ENCODE results near the gene ZCCHC7.
A peak's percentile ranks its signal among the peaks of the same experiment; 100 is the strongest.

Gene ZCCHC7

GRCh38 chr9:37182718-37183117 lies 62.3 kb downstream of the ZCCHC7 start:
- Histone ChIP-seq H2AK5ac (ENCODE audit: low read length) (no peak overlapping the region), H3K36me3 (ENCODE audit: control insufficient read depth in 1 of 2, insufficient read depth in 2 of 2, low read length in 2 of 2) (no peaks in the 10 kb centered on the region), H3K9ac (ENCODE audit: low read length) (no peak overlapping the region), H2BK5ac (ENCODE audit: low read depth, low read length, poor library complexity) (no peak overlapping the region), H3K4me3 (ENCODE audit: low read depth, low read length) (no peak overlapping the region), H2BK120ac (ENCODE audit: insufficient read depth, low read length, poor library complexity) (no peak overlapping the region), H3K79me1 (ENCODE audit: low read length) (no peaks in the 10 kb centered on the region), H3K27me3 (ENCODE audit: insufficient read depth, low read length) (no peaks in the 10 kb centered on the region), H2AFZ (ENCODE audit: insufficient read depth, low read length, poor library complexity) (no peak overlapping the region), H3K18ac (ENCODE audit: low read length) (no peak overlapping the region), H3K4ac (ENCODE audit: low read depth, low read length) (no peak overlapping the region), H2BK12ac (ENCODE audit: low read length) (no peak overlapping the region), H3K4me1 (ENCODE audit: control insufficient read depth in 1 of 2, insufficient read depth in 2 of 2, low read length in 2 of 2) (no peaks in the 10 kb centered on the region), H4K8ac (ENCODE audit: low read depth, low read length) (no peak overlapping the region), H3K27ac (ENCODE audit: low read depth, low read length) (no peak overlapping the region), H3K14ac (ENCODE audit: low read length) (no peak overlapping the region), H4K91ac (ENCODE audit: low read depth, low read length) (no peak overlapping the region), H3K23ac (ENCODE audit: low read length) (no peak overlapping the region), H3K9me3 (ENCODE audit: insufficient read depth, low read depth, low read length) (no peaks in the 10 kb centered on the region), H3K79me2 (ENCODE audit: control insufficient read depth, insufficient read depth, low read length, poor library complexity) (no peaks in the 10 kb centered on the region), H3K4me2 (ENCODE audit: low read length) (no peak overlapping the region), H4K12ac (ENCODE audit: low read depth, low read length) (no peak overlapping the region)
- no CpG with 5 or more reads among the region's 1 CpG for WGBS (ENCODE audit: extremely low coverage, insufficient coverage, insufficient read length)
- DNase-seq, result no peak

- H3K27me3 ChIP-seq (ENCODE audit: insufficient read depth, low read length), result no peaks in the 10 kb centered on the region
- peak in 1 of 2 donors; percentile 26 for DNase-seq
These were observed 64.8 kb downstream of the ZCCHC7 start for GRCh38 chr9:37184905-37185867.

DNA sequence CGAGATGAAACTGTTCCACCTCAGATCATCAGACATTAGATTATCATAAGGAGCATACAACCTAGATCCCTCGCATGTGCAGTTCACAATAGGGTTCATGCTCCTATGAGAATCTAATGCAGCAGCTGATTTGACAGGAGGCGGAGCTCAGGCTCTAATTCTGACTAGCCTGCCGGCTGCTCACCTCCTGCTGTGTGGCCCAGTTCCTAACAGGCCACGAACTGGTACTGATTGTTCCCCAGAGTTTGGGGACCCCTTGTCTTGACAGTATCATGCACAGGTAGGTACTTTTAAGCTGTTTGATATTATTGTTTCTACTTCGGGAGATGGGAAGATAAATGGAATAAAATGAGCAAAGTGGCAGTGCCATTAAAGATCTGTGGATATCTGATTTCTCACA lies 66.9 kb downstream of the ZCCHC7 start:
- WGBS (ENCODE audit: extremely low coverage, insufficient coverage, insufficient read length), result no CpG with 5 or more reads among the region's 6 CpGs
- Histone ChIP-seq H2AK5ac (ENCODE audit: low read length) (no peak overlapping the region), H4K12ac (ENCODE audit: low read depth, low read length) (no peak overlapping the region)

More at GRCh38 chr9:37184905-37185867, 64.8 kb downstream of the ZCCHC7 start:
- WGBS (ENCODE audit: extremely low coverage, insufficient coverage, insufficient read length), result no CpG with 5 or more reads among the region's 4 CpGs
- H3K9me3 ChIP-seq (ENCODE audit: insufficient read depth, low read depth, low read length), result no peaks in the 10 kb centered on the region
- no peak overlapping the region for H4K8ac ChIP-seq (ENCODE audit: low read depth, low read length)
- H2AFZ ChIP-seq (ENCODE audit: insufficient read depth, low read length, poor library complexity), result no peak overlapping the region
- H3K14ac ChIP-seq (ENCODE audit: low read length), result no peak overlapping the region
- H4K91ac ChIP-seq (ENCODE audit: low read depth, low read length), result no peak overlapping the region
- no peak overlapping the region for H2BK120ac ChIP-seq (ENCODE audit: insufficient read depth, low read length, poor library complexity)
- H3K27ac ChIP-seq (ENCODE audit: low read depth, low read length), result no peak overlapping the region
- H3K4me3 ChIP-seq (ENCODE audit: low read depth, low read length), result no peak overlapping the region
- H3K4me1 ChIP-seq (ENCODE audit: control insufficient read depth in 1 of 2, insufficient read depth in 2 of 2, low read length in 2 of 2), result no peaks in the 10 kb centered on the region
- no peak overlapping the region for H3K9ac ChIP-seq (ENCODE audit: low read length)
- H3K4ac ChIP-seq (ENCODE audit: low read depth, low read length), result no peak overlapping the region
- H2AK5ac ChIP-seq (ENCODE audit: low read length), result no peak overlapping the region
- H3K23ac ChIP-seq (ENCODE audit: low read length), result no peak overlapping the region
- H3K4me2 ChIP-seq (ENCODE audit: low read length), result no peak overlapping the region
- H3K18ac ChIP-seq (ENCODE audit: low read length), result no peak overlapping the region
- no peaks in the 10 kb centered on the region for H3K79me1 ChIP-seq (ENCODE audit: low read length)
- H3K36me3 ChIP-seq (ENCODE audit: control insufficient read depth in 1 of 2, insufficient read depth in 2 of 2, low read length in 2 of 2), result peaks cover 2 to 3% of the 10 kb centered on the region in 2 experiments
- H2BK12ac ChIP-seq (ENCODE audit: low read length), result no peak overlapping the region
- H4K12ac ChIP-seq (ENCODE audit: low read depth, low read length), result no peak overlapping the region
- H3K79me2 ChIP-seq (ENCODE audit: control insufficient read depth, insufficient read depth, low read length, poor library complexity), result no peaks in the 10 kb centered on the region
- H2BK5ac ChIP-seq (ENCODE audit: low read depth, low read length, poor library complexity), result no peak overlapping the region

DNA sequence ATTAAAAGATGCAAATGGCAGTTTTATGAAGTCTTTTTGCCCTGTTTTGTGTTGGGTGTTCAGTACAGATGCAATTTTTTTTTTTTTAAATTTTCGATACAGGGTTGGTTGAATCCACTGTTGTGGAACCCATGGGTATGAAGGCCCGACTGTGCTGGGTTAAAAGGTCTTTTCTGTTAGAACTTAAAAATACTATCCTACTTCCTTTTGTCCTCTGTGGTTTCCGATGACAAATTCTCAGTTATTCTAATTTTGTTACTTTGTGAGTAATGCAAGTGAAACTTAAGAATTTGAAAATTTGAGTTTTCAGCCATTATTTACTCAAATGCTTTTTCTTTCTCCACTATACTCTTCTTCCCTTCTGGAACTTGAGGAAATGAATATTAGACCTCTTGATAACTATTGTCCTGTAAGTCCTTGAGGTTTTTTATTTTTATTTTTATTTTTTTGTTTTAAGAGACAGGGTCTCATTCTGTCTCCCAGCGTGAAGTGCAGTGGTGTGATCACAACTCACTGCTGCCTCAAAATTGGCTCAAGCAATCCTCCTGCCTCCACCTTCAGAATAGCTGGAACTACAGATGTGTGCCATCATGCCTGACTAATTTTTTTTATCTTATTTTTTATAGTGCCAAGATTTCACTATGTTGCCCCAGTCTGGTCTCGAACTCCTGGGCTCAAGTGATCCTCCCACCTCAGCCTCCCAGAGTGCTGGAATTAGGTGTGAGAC lies 67.5 kb downstream of the ZCCHC7 start:
- Histone ChIP-seq H2AK5ac (ENCODE audit: low read length) (no peak overlapping the region), H2BK12ac (ENCODE audit: low read length) (no peak overlapping the region), H3K4me1 (ENCODE audit: control insufficient read depth in 1 of 2, insufficient read depth in 2 of 2, low read length in 2 of 2) (no peaks in the 10 kb centered on the region), H2BK120ac (ENCODE audit: insufficient read depth, low read length, poor library complexity) (no peak overlapping the region), H3K18ac (ENCODE audit: low read length) (no peak overlapping the region), H4K8ac (ENCODE audit: low read depth, low read length) (no peak overlapping the region), H2AFZ (ENCODE audit: insufficient read depth, low read length, poor library complexity) (no peak overlapping the region), H3K9me3 (ENCODE audit: insufficient read depth, low read depth, low read length) (no peaks in the 10 kb centered on the region), H3K9ac (ENCODE audit: low read length) (no peak overlapping the region), H3K79me1 (ENCODE audit: low read length) (no peaks in the 10 kb centered on the region), H2BK5ac (ENCODE audit: low read depth, low read length, poor library complexity) (no peak overlapping the region), H3K23ac (ENCODE audit: low read length) (no peak overlapping the region), H3K4ac (ENCODE audit: low read depth, low read length) (no peak overlapping the region), H3K27me3 (ENCODE audit: insufficient read depth, low read length) (no peaks in the 10 kb centered on the region), H3K27ac (ENCODE audit: low read depth, low read length) (no peak overlapping the region), H4K91ac (ENCODE audit: low read depth, low read length) (no peak overlapping the region), H4K12ac (ENCODE audit: low read depth, low read length) (no peak overlapping the region), H3K36me3 (ENCODE audit: control insufficient read depth in 1 of 2, insufficient read depth in 2 of 2, low read length in 2 of 2) (peaks cover 2 to 3% of the 10 kb centered on the region in 2 experiments), H3K14ac (ENCODE audit: low read length) (no peak overlapping the region), H3K79me2 (ENCODE audit: control insufficient read depth, insufficient read depth, low read length, poor library complexity) (no peaks in the 10 kb centered on the region), H3K4me3 (ENCODE audit: low read depth, low read length) (no peak overlapping the region), H3K4me2 (ENCODE audit: low read length) (no peak overlapping the region)
- no peak for DNase-seq
- no CpG with 5 or more reads among the region's 5 CpGs for WGBS (ENCODE audit: extremely low coverage, insufficient coverage, insufficient read length)

More for the DNA sequence above, 66.9 kb downstream of the ZCCHC7 start:
- Histone ChIP-seq H3K4me1 (ENCODE audit: control insufficient read depth in 1 of 2, insufficient read depth in 2 of 2, low read length in 2 of 2) (no peaks in the 10 kb centered on the region), H3K14ac (ENCODE audit: low read length) (no peak overlapping the region), H3K9me3 (ENCODE audit: insufficient read depth, low read depth, low read length) (no peaks in the 10 kb centered on the region), H3K23ac (ENCODE audit: low read length) (no peak overlapping the region), H3K4ac (ENCODE audit: low read depth, low read length) (no peak overlapping the region), H2BK12ac (ENCODE audit: low read length) (no peak overlapping the region), H3K27me3 (ENCODE audit: insufficient read depth, low read length) (no peaks in the 10 kb centered on the region), H3K4me2 (ENCODE audit: low read length) (no peak overlapping the region), H3K79me2 (ENCODE audit: control insufficient read depth, insufficient read depth, low read length, poor library complexity) (no peaks in the 10 kb centered on the region), H3K79me1 (ENCODE audit: low read length) (no peaks in the 10 kb centered on the region), H2BK5ac (ENCODE audit: low read depth, low read length, poor library complexity) (no peak overlapping the region), H4K91ac (ENCODE audit: low read depth, low read length) (no peak overlapping the region), H3K36me3 (ENCODE audit: control insufficient read depth in 1 of 2, insufficient read depth in 2 of 2, low read length in 2 of 2) (peaks cover 2 to 3% of the 10 kb centered on the region in 2 experiments), H3K9ac (ENCODE audit: low read length) (no peak overlapping the region), H3K18ac (ENCODE audit: low read length) (no peak overlapping the region), H2BK120ac (ENCODE audit: insufficient read depth, low read length, poor library complexity) (no peak overlapping the region), H4K8ac (ENCODE audit: low read depth, low read length) (no peak overlapping the region), H2AFZ (ENCODE audit: insufficient read depth, low read length, poor library complexity) (no peak overlapping the region), H3K4me3 (ENCODE audit: low read depth, low read length) (no peak overlapping the region), H3K27ac (ENCODE audit: low read depth, low read length) (no peak overlapping the region)
- DNase-seq, result no peak

All from trophoblast cell (in vitro differentiated cells and primary cell).